GM18507 (cell line): ENCODE data around the gene C20orf144.
"Not testable (repeated sequence)": the region's sequence is repeated elsewhere in the genome, so short reads cannot be mapped to it uniquely, and the experiment has no call there.

Experiments
- DNase-seq: peaks from one replicate; pipeline ENCODE4 v3.0.0; 2011; ENCODE audit warnings: low read depth; ENCODE audit not compliant: insufficient read length; ENCODE audit errors: extremely low spot score
- FAIRE-seq: peaks from 2 replicates; lab custom pipeline; 2011; peaks lifted over from hg19 to GRCh38; lab: Jason Lieb, UNC

The C20orf144 gene

GRCh38 chr20:33662172-33662571, at the start of gene C20orf144:
Gene C20orf144, plus strand, starts transcription at chr20:33662327. Its CDS starts 19 bp downstream, at chr20:33662346.
- FAIRE-seq (no peak), DNase-seq (no peak)

GRCh38 chr20:33621717-33622400, 40.3 kb upstream of the C20orf144 start:
- no peak for FAIRE-seq
- DNase-seq, result no peak

- no peak for DNase-seq
- no peak for FAIRE-seq
Measured at GRCh38 chr20:33622705-33623365, 39.3 kb upstream of the C20orf144 start.

GRCh38 chr20:33624399-33624798, 37.7 kb upstream of the C20orf144 start:
- FAIRE-seq (no peak), DNase-seq (no peak)

- FAIRE-seq (no peak), DNase-seq (no peak)
Measured at GRCh38 chr20:33626190-33626589, 35.9 kb upstream of the C20orf144 start.

- DNase-seq (no peak), FAIRE-seq (no peak)
Measured at GRCh38 chr20:33627577-33628216, 34.4 kb upstream of the C20orf144 start.

- DNase-seq (no peak), FAIRE-seq (no peak)
Measured at GRCh38 chr20:33629533-33629932, 32.6 kb upstream of the C20orf144 start.

- DNase-seq (no peak), FAIRE-seq (no peak)
Measured at GRCh38 chr20:33629979-33630378, 32.1 kb upstream of the C20orf144 start.

GRCh38 chr20:33630507-33630906, 31.6 kb upstream of the C20orf144 start:
- no peak for FAIRE-seq
- no peak for DNase-seq

- FAIRE-seq, DNase-seq: not testable (repeated sequence)
Measured at GRCh38 chr20:33631910-33632309, 30.2 kb upstream of the C20orf144 start.

GRCh38 chr20:33635341-33635740, 26.8 kb upstream of the C20orf144 start:
- FAIRE-seq (no peak), DNase-seq (no peak)

- FAIRE-seq, result no peak
- no peak for DNase-seq
Measured at GRCh38 chr20:33636776-33637175, 25.4 kb upstream of the C20orf144 start.

- FAIRE-seq, result no peak
- DNase-seq, result no peak
Measured at GRCh38 chr20:33640287-33640686, 21.8 kb upstream of the C20orf144 start.

GRCh38 chr20:33644313-33645071, 17.6 kb upstream of the C20orf144 start:
- FAIRE-seq (no peak), DNase-seq (no peak)

GRCh38 chr20:33645072-33645358, 17.1 kb upstream of the C20orf144 start:
- DNase-seq (no peak), FAIRE-seq (no peak)

GRCh38 chr20:33645396-33645795, 16.7 kb upstream of the C20orf144 start:
- FAIRE-seq (no peak), DNase-seq (no peak)

GRCh38 chr20:33646191-33646590, 15.9 kb upstream of the C20orf144 start:
- no peak for DNase-seq
- no peak for FAIRE-seq

- FAIRE-seq, DNase-seq: not testable (repeated sequence)
Measured at GRCh38 chr20:33646959-33647602, 15.0 kb upstream of the C20orf144 start.

- DNase-seq (peak; percentile 55), FAIRE-seq (peak; percentile 91)
Measured at GRCh38 chr20:33647603-33648395, 14.3 kb upstream of the C20orf144 start.
